AG09309 (cell line): ENCODE results near the gene RICTOR.

Experiments
- DNase-seq: peaks from one replicate; pipeline ENCODE4 v3.0.0-alpha.2; 2010; ENCODE audit warnings: low read depth
- H3K4me3 ChIP-seq: 2 replicates; pipeline ENCODE4 v1.5.1; 2011; ENCODE audit warnings: mild to moderate bottlenecking, low read depth, low read length, moderate library complexity; ENCODE audit not compliant: control insufficient read depth
- TF ChIP-seq, protein P1 (sequence below): IDR thresholded peaks from 2 replicates; pipeline ENCODE4 v1.5.1; 2011; ENCODE audit warnings: mild to moderate bottlenecking, low read depth, low read length, inconsistent platforms; ENCODE audit not compliant: insufficient read depth, control insufficient read depth; ENCODE audit errors: missing control alignments

RICTOR gene

DNA sequence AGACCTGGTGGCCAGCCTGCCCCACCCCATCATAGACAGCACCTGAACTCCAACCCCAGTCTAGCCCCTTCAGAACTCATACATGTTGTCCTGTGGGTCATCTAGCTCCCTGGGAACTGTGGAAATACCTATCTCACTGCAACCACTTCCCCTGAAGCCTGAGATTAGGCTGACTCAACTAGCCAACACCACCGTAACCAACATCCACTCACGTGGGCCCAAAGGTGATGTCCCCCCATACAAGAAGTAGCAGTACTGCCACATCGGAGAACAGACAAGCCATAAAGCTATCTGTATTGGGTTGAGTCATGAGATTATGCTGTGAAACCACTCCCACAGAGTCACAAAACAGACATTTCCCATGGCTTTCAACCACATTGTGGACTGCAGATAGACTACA lies 181.8 kb downstream of the RICTOR start:
- no peak for DNase-seq
- H3K4me3 ChIP-seq = no peak overlapping the region
- TF ChIP-seq, protein P1, sequence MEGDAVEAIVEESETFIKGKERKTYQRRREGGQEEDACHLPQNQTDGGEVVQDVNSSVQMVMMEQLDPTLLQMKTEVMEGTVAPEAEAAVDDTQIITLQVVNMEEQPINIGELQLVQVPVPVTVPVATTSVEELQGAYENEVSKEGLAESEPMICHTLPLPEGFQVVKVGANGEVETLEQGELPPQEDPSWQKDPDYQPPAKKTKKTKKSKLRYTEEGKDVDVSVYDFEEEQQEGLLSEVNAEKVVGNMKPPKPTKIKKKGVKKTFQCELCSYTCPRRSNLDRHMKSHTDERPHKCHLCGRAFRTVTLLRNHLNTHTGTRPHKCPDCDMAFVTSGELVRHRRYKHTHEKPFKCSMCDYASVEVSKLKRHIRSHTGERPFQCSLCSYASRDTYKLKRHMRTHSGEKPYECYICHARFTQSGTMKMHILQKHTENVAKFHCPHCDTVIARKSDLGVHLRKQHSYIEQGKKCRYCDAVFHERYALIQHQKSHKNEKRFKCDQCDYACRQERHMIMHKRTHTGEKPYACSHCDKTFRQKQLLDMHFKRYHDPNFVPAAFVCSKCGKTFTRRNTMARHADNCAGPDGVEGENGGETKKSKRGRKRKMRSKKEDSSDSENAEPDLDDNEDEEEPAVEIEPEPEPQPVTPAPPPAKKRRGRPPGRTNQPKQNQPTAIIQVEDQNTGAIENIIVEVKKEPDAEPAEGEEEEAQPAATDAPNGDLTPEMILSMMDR = no peak

DNA sequence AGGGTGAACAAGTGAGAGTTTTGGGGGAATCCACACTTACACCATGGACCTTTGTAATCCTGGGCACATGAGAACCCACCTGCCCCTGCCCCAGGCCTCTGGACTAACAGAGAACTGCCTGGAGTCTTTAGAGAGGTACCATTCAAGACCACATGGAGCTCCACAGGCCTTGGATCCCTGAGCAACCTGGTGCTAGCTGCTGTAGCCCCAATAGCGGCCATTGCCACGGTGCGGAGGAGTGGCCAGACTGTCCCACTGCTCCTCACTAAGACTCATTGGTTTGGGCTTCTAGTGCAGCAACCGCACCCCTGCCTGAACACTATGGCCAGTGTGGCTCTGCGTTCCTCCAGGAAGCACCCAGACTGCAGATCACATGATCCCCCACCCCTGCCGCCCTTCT lies 182.6 kb downstream of the RICTOR start:
- TF ChIP-seq, protein P1 = no peak

DNA sequence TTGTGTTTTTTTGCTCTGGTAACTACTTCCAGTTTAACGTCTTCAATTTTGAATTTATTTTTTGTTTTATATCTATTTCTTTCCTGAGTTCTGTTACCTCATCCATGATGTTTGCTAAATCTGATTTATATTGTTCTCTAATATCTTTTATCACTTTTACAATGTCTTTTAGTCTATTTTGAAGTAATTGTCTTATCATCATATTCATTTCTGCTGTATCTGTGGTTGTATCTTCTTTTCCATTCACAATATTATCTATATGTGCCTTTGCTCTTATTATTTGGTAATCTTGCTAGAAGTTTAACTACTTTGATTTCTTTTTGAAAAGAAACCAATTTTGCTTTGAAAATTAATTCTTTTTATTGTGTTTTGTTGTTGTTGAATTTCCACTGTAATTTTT lies 184.8 kb downstream of the RICTOR start:
- H3K4me3 ChIP-seq = no peak overlapping the region
- TF ChIP-seq, protein P1 = no peak
- no peak for DNase-seq

More for the DNA sequence above, 182.6 kb downstream of the RICTOR start:
- no peak overlapping the region for H3K4me3 ChIP-seq
- DNase-seq = no peak

DNA sequence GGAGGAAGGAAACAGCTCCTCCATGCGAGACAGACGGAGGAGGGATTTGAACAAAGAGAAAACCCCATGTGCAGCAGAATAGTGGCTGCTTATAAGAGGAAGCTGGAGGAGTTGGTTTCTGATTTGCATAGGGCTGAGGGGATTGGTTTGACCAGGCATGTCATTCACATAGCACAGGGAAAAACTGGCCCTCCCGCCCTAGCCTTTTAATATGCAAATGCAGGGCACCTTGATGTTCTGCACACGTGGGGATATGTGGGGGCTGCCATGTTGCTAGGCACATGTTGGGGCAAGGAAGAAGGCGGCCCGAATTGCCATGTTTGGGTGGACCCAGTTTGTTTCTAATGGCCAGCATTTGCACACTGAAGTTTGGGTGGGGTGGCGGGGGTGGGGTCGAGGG lies 186.2 kb downstream of the RICTOR start:
- DNase-seq = no peak
- TF ChIP-seq, protein P1 = no peak
- H3K4me3 ChIP-seq = no peak overlapping the region
